Psoas muscle (tissue), 8 donors: ENCODE data around the gene AJAP1. TPM values are rescaled to one million over a fixed set of nuclear protein-coding genes. Genes with fewer than 3 reads are reported as not detected.

ENCODE experiments used
- ATAC-seq, 4 donors: fragments of 200-7000 bp; cut with Tn5 transposase; one replicate each; pipeline ENCODE4 v1.9.1; 2020; ENCODE audit warnings: moderate library complexity in 3 of 4, mild to moderate bottlenecking in 2 of 4
- DNase-seq, 2 donors: peaks; one replicate each; pipeline ENCODE4 v3.0.0-alpha.2; 2020
- H3K27ac ChIP-seq: fragments of 200-600 bp; one replicate; pipeline ENCODE4 v1.8.0; 2022
- H3K27me3 ChIP-seq, 3 donors: fragments of 200-600 bp in 1 of 3; one replicate each; pipeline versions ENCODE4 v1.6.1 to v1.8.0; 2013 to 2022; ENCODE audit warnings: low read length in 2 of 3, mild to moderate bottlenecking in 2 of 3, moderate library complexity in 1 of 3; ENCODE audit not compliant: insufficient read depth in 3 of 3
- H3K36me3 ChIP-seq, 2 donors: fragments of 200-600 bp in 1 of 2; one replicate each; pipeline versions ENCODE4 v1.6.1 to v1.8.0; 2013 to 2022; ENCODE audit warnings: low read depth in 1 of 2, mild to moderate bottlenecking in 1 of 2, moderate library complexity in 1 of 2; ENCODE audit not compliant: insufficient read depth in 1 of 2
- H3K4me1 ChIP-seq: fragments of 200-600 bp; one replicate; pipeline ENCODE4 v1.8.0; 2022
- H3K4me3 ChIP-seq: fragments of 200-600 bp; one replicate; pipeline ENCODE4 v1.8.0; 2022; ENCODE audit warnings: mild to moderate bottlenecking
- H3K9me3 ChIP-seq: fragments of 200-600 bp; one replicate; pipeline ENCODE4 v1.8.0; 2022
- WGBS, 3 donors: extraction: QIAGEN DNeasy Blood & Tissue Kit; methylation state at CpG; one replicate each; pipeline versions ENCODE4 v1.1.6 to v1.1.7; 2013; 5-methylcytosine and 5-hydroxymethylcytosine counted together
- intact Hi-C, 2 donors: fragments of 100-400 bp; cut with DNase I; formaldehyde crosslinking; loops; one replicate each; pipeline versions ENCODE4 v1.11.0 to v1.14.2; 2022
- polyA plus RNA-seq, 3 donors: library from polyadenylated mRNA; stranded (reverse); fragments of 200-250 nt; gene quantifications; one replicate each; pipeline ENCODE4 v1.2.3, GENCODE V29; 2013
- total RNA-seq, 4 donors: library from RNA; stranded (reverse); fragmentation: NEBNext Ultra II Directional in 2 of 4; extraction: Animal tissue kit (Norgen Biotek cat#: 25700) in 2 of 4; gene quantifications; one replicate each; pipeline versions ENCODE4 v1.2.1 to v1.2.4, GENCODE V29; 2021 to 2023
- TF ChIP-seq, protein P1 (sequence below): fragments of 200-600 bp; IDR thresholded peaks from one replicate; pipeline ENCODE4 v1.8.0; 2022; ENCODE audit warnings: antibody characterized with exemption
- donor health status: healthy with polysubstance abuse.
- donor health status: DM: no; HTN: no; CAD: no; lungs with moderate emphysema.
- donor health status: Bipolar disorder and iron deficiency.
- donor health status: healthy.
- donor health status: DM: yes; HTN: yes; CAD: no.
- donor health status: DM: no; HTN: no; CAD: no.
- donor health status: DM: no; HTN: no; CAD: no.
- donor health status: DM: yes; HTN: yes; CAD: no.

AJAP1 gene
- total and polyA plus RNA-seq, 7 donors, result under 0.01 to 1.4 (median 0.07) TPM

GRCh38 chr1:4627353-4627752 is 27.1 kb upstream of the AJAP1 start:
- intact Hi-C loops, result no loop called here
- ATAC-seq (no peak), DNase-seq (no peak)
- 67 to 79% (median 75%) methylated on average over 12 of the region's 12 CpGs for WGBS, 3 donors
- no peaks in the 10 kb centered on the region for H3K4me1 ChIP-seq
- TF ChIP-seq, protein P1, sequence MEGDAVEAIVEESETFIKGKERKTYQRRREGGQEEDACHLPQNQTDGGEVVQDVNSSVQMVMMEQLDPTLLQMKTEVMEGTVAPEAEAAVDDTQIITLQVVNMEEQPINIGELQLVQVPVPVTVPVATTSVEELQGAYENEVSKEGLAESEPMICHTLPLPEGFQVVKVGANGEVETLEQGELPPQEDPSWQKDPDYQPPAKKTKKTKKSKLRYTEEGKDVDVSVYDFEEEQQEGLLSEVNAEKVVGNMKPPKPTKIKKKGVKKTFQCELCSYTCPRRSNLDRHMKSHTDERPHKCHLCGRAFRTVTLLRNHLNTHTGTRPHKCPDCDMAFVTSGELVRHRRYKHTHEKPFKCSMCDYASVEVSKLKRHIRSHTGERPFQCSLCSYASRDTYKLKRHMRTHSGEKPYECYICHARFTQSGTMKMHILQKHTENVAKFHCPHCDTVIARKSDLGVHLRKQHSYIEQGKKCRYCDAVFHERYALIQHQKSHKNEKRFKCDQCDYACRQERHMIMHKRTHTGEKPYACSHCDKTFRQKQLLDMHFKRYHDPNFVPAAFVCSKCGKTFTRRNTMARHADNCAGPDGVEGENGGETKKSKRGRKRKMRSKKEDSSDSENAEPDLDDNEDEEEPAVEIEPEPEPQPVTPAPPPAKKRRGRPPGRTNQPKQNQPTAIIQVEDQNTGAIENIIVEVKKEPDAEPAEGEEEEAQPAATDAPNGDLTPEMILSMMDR, result no peak
- no peaks in the 10 kb centered on the region for H3K9me3 ChIP-seq
- H3K4me3 ChIP-seq, result no peak overlapping the region
- H3K36me3 ChIP-seq, result no peaks in the 10 kb centered on the region
- no peak overlapping the region for H3K27ac ChIP-seq
- H3K27me3 ChIP-seq, result peaks cover 0 to 1% (median 0%) of the 10 kb centered on the region in 3 donors

DNA sequence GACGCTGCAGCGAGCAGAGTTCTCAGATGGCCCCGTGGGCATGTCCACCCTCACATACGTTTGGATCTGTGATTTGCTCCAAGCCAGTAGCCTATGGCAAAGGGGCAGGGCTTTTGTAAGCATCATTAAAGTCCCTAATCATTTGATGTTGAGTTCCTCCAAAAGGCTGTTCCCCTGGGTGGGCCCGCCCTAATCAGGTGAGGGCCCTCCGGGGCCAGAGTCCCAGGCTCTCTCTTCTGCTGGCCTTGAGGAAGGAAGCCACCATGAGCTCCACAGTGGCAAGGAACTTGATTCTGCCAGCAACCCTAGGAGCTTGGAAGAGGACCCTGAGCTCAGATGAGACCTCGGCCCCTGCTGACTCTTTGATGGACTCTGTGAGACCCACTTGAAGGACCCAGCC is 25.4 kb upstream of the AJAP1 start:
- no peaks in the 10 kb centered on the region for H3K36me3 ChIP-seq
- H3K9me3 ChIP-seq, result no peaks in the 10 kb centered on the region
- ATAC-seq, result no peak
- H3K27ac ChIP-seq, result no peak overlapping the region
- no peak overlapping the region for H3K4me3 ChIP-seq
- WGBS, 3 donors, result 84 to 91% (median 89%) methylated on average over 7 of the region's 7 CpGs
- peaks cover 0 to 1% (median 0%) of the 10 kb centered on the region in 3 donors for H3K27me3 ChIP-seq
- TF ChIP-seq, protein P1, result no peak
- intact Hi-C loops, result no loop called here
- no peak for DNase-seq
- no peaks in the 10 kb centered on the region for H3K4me1 ChIP-seq

DNA sequence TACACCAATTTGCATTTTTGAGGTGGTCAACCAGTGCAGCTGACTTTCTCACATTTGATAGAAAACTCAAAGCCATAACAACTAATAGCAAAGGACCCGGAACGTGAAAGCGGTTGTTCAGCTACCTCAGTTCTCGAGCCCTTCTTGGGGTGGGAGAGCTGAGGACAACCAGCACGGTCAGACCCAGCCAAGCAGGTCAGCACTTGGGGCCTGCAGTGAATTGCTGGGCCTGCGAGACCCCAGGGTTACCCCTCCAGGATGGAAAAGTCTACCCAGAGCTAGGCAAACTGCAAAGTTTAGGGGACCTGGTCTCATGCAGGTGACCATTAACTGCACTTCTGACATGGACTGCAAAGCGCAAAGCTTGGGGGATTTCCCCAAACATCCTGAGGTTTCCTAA is 23.8 kb upstream of the AJAP1 start:
- 77 to 83% (median 78%) methylated on average over 7 of the region's 7 CpGs for WGBS, 3 donors
- intact Hi-C loops, result no loop called here
- no peak for ATAC-seq
- H3K36me3 ChIP-seq, result no peaks in the 10 kb centered on the region
- H3K27me3 ChIP-seq, result peaks cover 0 to 1% (median 0%) of the 10 kb centered on the region in 3 donors
- no peaks in the 10 kb centered on the region for H3K4me1 ChIP-seq
- H3K4me3 ChIP-seq, result no peak overlapping the region
- H3K9me3 ChIP-seq, result no peaks in the 10 kb centered on the region
- H3K27ac ChIP-seq, result no peak overlapping the region
- TF ChIP-seq, protein P1, result no peak
- DNase-seq, result no peak

GRCh38 chr1:4631321-4631720 is 23.1 kb upstream of the AJAP1 start:
- H3K27me3 ChIP-seq, result peaks cover 0 to 1% (median 0%) of the 10 kb centered on the region in 3 donors
- no peak overlapping the region for H3K4me3 ChIP-seq
- H3K9me3 ChIP-seq, result no peaks in the 10 kb centered on the region
- DNase-seq (no peak), ATAC-seq (no peak)
- WGBS, 3 donors, result 75 to 81% (median 79%) methylated on average over 5 of the region's 5 CpGs
- no peaks in the 10 kb centered on the region for H3K4me1 ChIP-seq
- intact Hi-C loops, result no loop called here
- TF ChIP-seq, protein P1, result no peak
- H3K36me3 ChIP-seq, result no peaks in the 10 kb centered on the region
- no peak overlapping the region for H3K27ac ChIP-seq

DNA sequence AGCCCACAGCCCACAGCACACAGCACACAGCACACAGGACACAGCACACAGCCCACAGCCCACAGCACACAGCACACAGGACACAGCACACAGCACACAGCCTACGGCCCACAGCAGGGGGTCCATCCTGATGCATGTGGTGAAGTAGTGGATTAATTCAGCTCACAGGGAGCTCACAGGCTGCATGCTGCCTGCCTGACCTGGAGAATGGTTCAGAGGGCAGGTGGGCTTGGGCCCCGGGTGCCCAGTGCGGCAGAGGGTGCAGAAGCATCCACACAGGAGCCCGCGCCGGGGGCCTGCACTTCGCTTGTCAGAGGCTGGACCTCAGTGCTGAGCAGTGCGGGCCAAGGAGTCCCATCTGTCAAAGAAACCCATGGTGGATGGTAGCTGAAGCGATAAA is 21.1 kb upstream of the AJAP1 start:
- no peak for DNase-seq
- intact Hi-C loops, result no loop called here
- H3K9me3 ChIP-seq, result no peaks in the 10 kb centered on the region
- TF ChIP-seq, protein P1, result no peak
- no peak overlapping the region for H3K27ac ChIP-seq
- ATAC-seq, result no peak
- H3K4me3 ChIP-seq, result no peak overlapping the region
- H3K4me1 ChIP-seq, result no peaks in the 10 kb centered on the region
- 76 to 90% (median 86%) methylated on average over 9 of the region's 9 CpGs for WGBS, 3 donors
- no peaks in the 10 kb centered on the region for H3K36me3 ChIP-seq
- peaks cover 0 to 7% (median 5%) of the 10 kb centered on the region in 3 donors for H3K27me3 ChIP-seq
